H1 (cell line): Measurements from ENCODE around the gene CNN3. TPM values are rescaled to one million over a fixed set of nuclear protein-coding genes. Genes with fewer than 3 reads are reported as not detected.

ENCODE experiments used
- CTCF ChIA-PET: fragments of 300-600 bp; sonication (Branson Sonifier 250); formaldehyde crosslinking; loops from one replicate; lab custom pipeline; 2021; ENCODE audit not compliant: partially characterized antibody; lab: Charles Lee
- POLR2A ChIA-PET: fragments of 300-600 bp; sonication (Branson Sonifier 250); formaldehyde crosslinking; loops from one replicate; lab custom pipeline; 2021; ENCODE audit warnings: inconsistent platforms; ENCODE audit not compliant: partially characterized antibody; lab: Charles Lee
- DNase-seq, 2 experiments: peaks; one replicate each; pipeline versions ENCODE4 v3.0.0 to v3.0.0-alpha.2; 2010 to 2022; ENCODE audit warnings: low spot score in 2 of 2, low read depth in 1 of 2, mixed read lengths in 1 of 2
- FAIRE-seq: peaks from 2 replicates; lab custom pipeline; 2011; peaks lifted over from hg19 to GRCh38; lab: Jason Lieb, UNC
- H2AFZ ChIP-seq: 2 replicates; pipeline ENCODE4 v1.8.1; 2012; ENCODE audit warnings: low read length, inconsistent platforms
- H2AK5ac ChIP-seq: 2 replicates; pipeline ENCODE4 v1.6.1; 2013; ENCODE audit warnings: low read depth, low read length
- H2BK120ac ChIP-seq: replicated peaks from 2 replicates; pipeline ENCODE3; 2013; ENCODE audit warnings: low read depth, low read length, inconsistent platforms
- H2BK12ac ChIP-seq: 2 replicates; pipeline ENCODE4 v1.6.1; 2013; ENCODE audit warnings: low read depth, low read length
- H2BK15ac ChIP-seq: 2 replicates; pipeline ENCODE4 v1.6.1; 2013; ENCODE audit warnings: low read length
- H2BK20ac ChIP-seq: 2 replicates; pipeline ENCODE4 v1.6.1; 2013; ENCODE audit warnings: low read length
- H2BK5ac ChIP-seq: 2 replicates; pipeline ENCODE4 v1.6.1; 2013; ENCODE audit warnings: low read depth, low read length
- H3K14ac ChIP-seq: 2 replicates; pipeline ENCODE4 v1.6.1; 2013; ENCODE audit warnings: inconsistent platforms; ENCODE audit not compliant: insufficient read length
- H3K18ac ChIP-seq: 2 replicates; pipeline ENCODE4 v1.6.1; 2013; ENCODE audit warnings: low read length; ENCODE audit errors: extremely low read depth
- H3K23ac ChIP-seq: 2 replicates; pipeline ENCODE4 v1.6.1; 2013; ENCODE audit warnings: inconsistent platforms; ENCODE audit not compliant: insufficient read length
- H3K23me2 ChIP-seq: 2 replicates; pipeline ENCODE4 v1.6.1; 2013; ENCODE audit warnings: low read depth, low read length
- H3K27ac ChIP-seq: 2 replicates; pipeline ENCODE4 v1.6.1; 2011; ENCODE audit warnings: low read depth, low read length, inconsistent platforms
- H3K27me3 ChIP-seq, 4 experiments: replicated peaks in 1 of 4; 1 replicate in 1 of 4; 2 replicates in 3 of 4; pipeline versions ENCODE4 v1.6.1 to v1.8.1; 2011 to 2013; ENCODE audit warnings: low read length in 3 of 4, mild to moderate bottlenecking in 3 of 4, inconsistent platforms in 2 of 4, mixed read lengths in 2 of 4, moderate library complexity in 1 of 4; ENCODE audit not compliant: control insufficient read depth in 3 of 4, insufficient read depth in 3 of 4; ENCODE audit errors: extremely low read depth in 1 of 4
- H3K36me3 ChIP-seq, 4 experiments: 2 replicates each; pipeline versions ENCODE4 v1.6.1 to v1.8.1; 2011 to 2013; ENCODE audit warnings: mild to moderate bottlenecking in 4 of 4, low read length in 3 of 4, moderate library complexity in 2 of 4, control low read depth in 1 of 4, inconsistent platforms in 1 of 4; ENCODE audit not compliant: insufficient read depth in 4 of 4, control insufficient read depth in 2 of 4
- H3K4ac ChIP-seq: replicated peaks from 2 replicates; pipeline ENCODE3; 2013; ENCODE audit warnings: low read length, low read depth, mixed read lengths, inconsistent platforms; ENCODE audit not compliant: insufficient read length
- H3K4me1 ChIP-seq, 4 experiments: replicated peaks in 1 of 4; 1 replicate in 1 of 4; 2 replicates in 3 of 4; pipeline versions ENCODE4 v1.6.1 to v1.8.1; 2011 to 2013; ENCODE audit warnings: low read length in 3 of 4, inconsistent platforms in 2 of 4, mixed read lengths in 1 of 4; ENCODE audit not compliant: insufficient read depth in 4 of 4, control insufficient read depth in 3 of 4
- H3K4me2 ChIP-seq, 2 experiments: 2 replicates each; pipeline versions ENCODE4 v1.6.1 to v1.8.1; 2011 to 2013; ENCODE audit warnings: low read depth in 2 of 2, low read length in 2 of 2, control low read depth in 1 of 2, inconsistent platforms in 1 of 2, mild to moderate bottlenecking in 1 of 2; ENCODE audit not compliant: insufficient read depth in 1 of 2
- H3K4me3 ChIP-seq, 4 experiments: fragments of 200-600, 300-600 bp in 1 of 4; sonication (generic), shearing (Covaris generic), sonication (Bioruptor Twin) in 1 of 4; 2 replicates each; pipeline versions ENCODE4 v1.5.1 to v1.8.1; 2011 to 2016; ENCODE audit warnings: low read length in 4 of 4, low read depth in 3 of 4, control low read depth in 2 of 4, inconsistent platforms in 2 of 4, mild to moderate bottlenecking in 2 of 4, mixed read lengths in 1 of 4, moderate library complexity in 1 of 4; ENCODE audit not compliant: insufficient read depth in 2 of 4; ENCODE audit errors: extremely low read depth in 1 of 4
- H3K56ac ChIP-seq: replicated peaks from 2 replicates; pipeline ENCODE3; 2013; ENCODE audit warnings: low read depth, mild to moderate bottlenecking, mixed read lengths, low read length, inconsistent platforms; ENCODE audit not compliant: insufficient read length
- H3K79me1 ChIP-seq: 2 replicates; pipeline ENCODE4 v1.6.1; 2013; ENCODE audit warnings: low read depth, low read length, control low read depth
- H3K79me2 ChIP-seq, 2 experiments: 2 replicates each; pipeline versions ENCODE4 v1.6.1 to v1.8.1; 2012 to 2013; ENCODE audit warnings: low read length in 2 of 2, mild to moderate bottlenecking in 2 of 2, inconsistent platforms in 1 of 2; ENCODE audit not compliant: insufficient read depth in 2 of 2, control insufficient read depth in 1 of 2
- H3K9ac ChIP-seq, 4 experiments: replicated peaks in 1 of 4; 1 replicate in 1 of 4; 2 replicates in 3 of 4; pipeline versions ENCODE4 v1.6.1 to v1.8.1; 2011 to 2013; ENCODE audit warnings: low read depth in 3 of 4, low read length in 3 of 4, control low read depth in 2 of 4, mild to moderate bottlenecking in 2 of 4, moderate library complexity in 2 of 4, inconsistent platforms in 1 of 4; ENCODE audit errors: extremely low read depth in 1 of 4
- H3K9me3 ChIP-seq, 2 experiments: 2 replicates each; pipeline versions ENCODE4 v1.6.1 to v1.8.1; 2012 to 2013; ENCODE audit warnings: mild to moderate bottlenecking in 2 of 2, moderate library complexity in 2 of 2, control low read depth in 1 of 2, inconsistent platforms in 1 of 2, low read depth in 1 of 2, low read length in 1 of 2, mixed read lengths in 1 of 2; ENCODE audit not compliant: insufficient read depth in 2 of 2
- H4K20me1 ChIP-seq, 2 experiments: replicated peaks in 1 of 2; 2 replicates each; pipeline versions ENCODE3 to v1.8.1; 2011 to 2013; ENCODE audit warnings: inconsistent platforms in 2 of 2, low read length in 2 of 2, mild to moderate bottlenecking in 1 of 2; ENCODE audit not compliant: insufficient read depth in 2 of 2, control insufficient read depth in 1 of 2
- H4K5ac ChIP-seq: 2 replicates; pipeline ENCODE4 v1.6.1; 2013; ENCODE audit warnings: low read length, low read depth, mixed read lengths, inconsistent platforms; ENCODE audit not compliant: insufficient read length
- H4K8ac ChIP-seq: 2 replicates; pipeline ENCODE4 v1.8.0; 2013; ENCODE audit warnings: mild to moderate bottlenecking, moderate library complexity, low read length, inconsistent platforms; ENCODE audit not compliant: insufficient read depth; ENCODE audit errors: extremely low read depth
- H4K91ac ChIP-seq: replicated peaks from 2 replicates; pipeline ENCODE3; 2013; ENCODE audit warnings: low read length, mixed read lengths, inconsistent platforms; ENCODE audit not compliant: insufficient read length
- JUND ChIP-seq: IDR thresholded peaks from 2 replicates; pipeline ENCODE4 v1.6.1; 2011; ENCODE audit warnings: mild to moderate bottlenecking, improper control_type of control experiment, low read length
- SP1 ChIP-seq: IDR thresholded peaks from 2 replicates; pipeline ENCODE4 v1.6.1; 2011; ENCODE audit warnings: low read depth, low read length
- SUZ12 ChIP-seq: fragments of 200-600 bp; sonication (generic); IDR thresholded peaks from 2 replicates; pipeline ENCODE4 v1.6.1; 2012; ENCODE audit warnings: mild to moderate bottlenecking, inconsistent platforms, low read length, moderate library complexity, mixed read lengths
- TAF1 ChIP-seq: IDR thresholded peaks from 2 replicates; pipeline ENCODE4 v1.6.1; 2011; ENCODE audit warnings: mild to moderate bottlenecking, low read depth, low read length
- WGBS, 2 experiments: shearing (Covaris generic) in 1 of 2; methylation state at CpG; one replicate each; pipeline versions ENCODE4 v1.1.6 to v1.1.7; 2013 to 2015; ENCODE audit warnings: low lambda C conversion rate in 2 of 2, mixed read lengths in 2 of 2, inconsistent platforms in 1 of 2, low coverage in 1 of 2, missing lambda C conversion rate in 1 of 2; ENCODE audit not compliant: insufficient replicate concordance in 2 of 2, insufficient coverage in 1 of 2, insufficient read length in 1 of 2; ENCODE audit errors: extremely low coverage in 1 of 2, missing lambda C conversion rate in 1 of 2; 5-methylcytosine and 5-hydroxymethylcytosine counted together
- polyA plus RNA-seq, 7 experiments: library from polyadenylated mRNA; depleted of rRNA in 3 of 7; stranded (reverse) in 5 of 7; unstranded in 2 of 7; fragments of >200 nt in 5 of 7; fragments of 200-250 nt in 2 of 7; gene quantifications; 1 replicate in 5 of 7; 2 replicates in 1 of 7; 4 replicates in 1 of 7; pipeline versions ENCODE4 v1.2.1 to v1.2.3, GENCODE V29; 2011 to 2013; ENCODE audit warnings: missing spikeins in 2 of 7, mixed read lengths in 2 of 7
- total RNA-seq: library from RNA; stranded (reverse); fragmentation: NEBNext Ultra II Directional; extraction: Animal tissue kit (Norgen Biotek cat#: 25700); gene quantifications from 2 replicates; pipeline ENCODE4 v1.2.1, GENCODE V29; 2021

CNN3 gene
- total and polyA plus RNA-seq, 2 of the 8 experiments (the other 6 are each of a cell fraction or from before 2014, with no cell fraction given) = 134 to 266 TPM

GRCh38 chr1:94962409-94963265 lies 35.7 kb upstream of the CNN3 start:
- Histone ChIP-seq H4K20me1 (no peaks in the 10 kb centered on the region), H2BK15ac (no peak overlapping the region), H2BK20ac (no peak overlapping the region), H3K9ac (no peak overlapping the region), H3K36me3 (no peaks in the 10 kb centered on the region), H2BK5ac (no peak overlapping the region), H3K4me3 (no peak overlapping the region), H2AK5ac (no peak overlapping the region), H4K8ac (no peak overlapping the region), H3K14ac (no peak overlapping the region), H4K91ac (no peak overlapping the region), H3K4ac (no peak overlapping the region), H4K5ac (no peak overlapping the region), H3K23me2 (no peaks in the 10 kb centered on the region), H3K79me1 (no peaks in the 10 kb centered on the region), H3K56ac (no peak overlapping the region), H3K27ac (no peak overlapping the region), H2BK12ac (no peak overlapping the region), H3K4me2 (no peak overlapping the region), H3K9me3 (no peaks in the 10 kb centered on the region), H3K27me3 (no peaks in the 10 kb centered on the region), H3K4me1 (no peaks in the 10 kb centered on the region), H3K79me2 (no peaks in the 10 kb centered on the region), H2BK120ac (no peak overlapping the region), H2AFZ (no peak overlapping the region), H3K23ac (no peak overlapping the region), H3K18ac (no peak overlapping the region)
- no peak for FAIRE-seq
- 88% methylated on average over 9 of the region's 10 CpGs; no CpG with 5 or more reads in 1 of the 2 experiments for WGBS, 2 experiments
- POLR2A ChIA-PET = no interaction called here
- CTCF ChIA-PET = no interaction called here
- no peak for DNase-seq
- TF ChIP-seq JUND = no peak
- no peak for TF ChIP-seq TAF1
- no peak for TF ChIP-seq SUZ12
- TF ChIP-seq SP1 = no peak
